Raji (cell line): ENCODE results near the gene SCFD2.

Experiments used
- POLR2A ChIP-seq: IDR thresholded peaks from 2 replicates; pipeline ENCODE4 v1.6.1; 2011; ENCODE audit warnings: low read depth, low read length, control low read depth; ENCODE audit not compliant: insufficient read depth

SCFD2 gene

GRCh38 chr4:52883707-52884669 lies 481.9 kb downstream of the SCFD2 start:
- TF ChIP-seq POLR2A = no peak

GRCh38 chr4:52883183-52883621 lies 482.7 kb downstream of the SCFD2 start:
- TF ChIP-seq POLR2A = no peak

GRCh38 chr4:52880994-52881393 lies 484.9 kb downstream of the SCFD2 start:
- no peak for TF ChIP-seq POLR2A

- no peak for TF ChIP-seq POLR2A
Measured at GRCh38 chr4:52879471-52879870, 486.4 kb downstream of the SCFD2 start.

GRCh38 chr4:52877694-52878093 lies 488.2 kb downstream of the SCFD2 start:
- TF ChIP-seq POLR2A = no peak

- no peak for TF ChIP-seq POLR2A
Measured at GRCh38 chr4:52877036-52877435, 488.8 kb downstream of the SCFD2 start.

GRCh38 chr4:52876069-52876468 lies 489.8 kb downstream of the SCFD2 start:
- TF ChIP-seq POLR2A = no peak

GRCh38 chr4:52874948-52875347 lies 490.9 kb downstream of the SCFD2 start:
- no peak for TF ChIP-seq POLR2A

- TF ChIP-seq POLR2A = no peak
Measured at GRCh38 chr4:52873861-52874343, 492.0 kb downstream of the SCFD2 start.

GRCh38 chr4:52873191-52873590 lies 492.7 kb downstream of the SCFD2 start:
- no peak for TF ChIP-seq POLR2A

- no peak for TF ChIP-seq POLR2A
Measured at GRCh38 chr4:52870225-52870624, 495.6 kb downstream of the SCFD2 start.

GRCh38 chr4:52869656-52870055 lies 496.2 kb downstream of the SCFD2 start:
- TF ChIP-seq POLR2A = no peak

- no peak for TF ChIP-seq POLR2A
Measured at GRCh38 chr4:52869196-52869595, 496.7 kb downstream of the SCFD2 start.

- TF ChIP-seq POLR2A = no peak
Measured at GRCh38 chr4:52868133-52868532, 497.7 kb downstream of the SCFD2 start.

GRCh38 chr4:52867163-52867562 lies 498.7 kb downstream of the SCFD2 start:
- TF ChIP-seq POLR2A = no peak

GRCh38 chr4:52866734-52867133 lies 499.1 kb downstream of the SCFD2 start:
- TF ChIP-seq POLR2A = no peak
